Lung (tissue), 12 donors: ENCODE data around the gene ZBED2. TPM values are rescaled to one million over a fixed set of nuclear protein-coding genes. Genes with fewer than 3 reads are reported as not detected.
A peak's percentile ranks its signal among the peaks of the same experiment; 100 is the strongest.
"Not testable (repeated sequence)": the region's sequence is repeated elsewhere in the genome, so short reads cannot be mapped to it uniquely, and the experiment has no call there.

Experiments
- ATAC-seq: fragments of 200-7000 bp; cut with Tn5 transposase; one replicate; pipeline ENCODE4 v1.9.1; 2020; ENCODE audit warnings: moderate number of reproducible peaks; ENCODE audit not compliant: insufficient read depth, low FRiP score
- DNase-seq, 3 donors: peaks; one replicate each; pipeline ENCODE4 v3.0.0-alpha.2; 2013 to 2017
- H3K27ac ChIP-seq, 2 donors: one replicate each; pipeline ENCODE4 v1.5.1; 2013; ENCODE audit warnings: mild to moderate bottlenecking in 2 of 2, moderate library complexity in 2 of 2, control low read depth in 1 of 2, inconsistent platforms in 1 of 2, low read depth in 1 of 2, low read length in 1 of 2
- H3K27me3 ChIP-seq, 3 donors: one replicate each; pipeline ENCODE4 v1.5.1; 2013; ENCODE audit warnings: low read length in 2 of 3; ENCODE audit not compliant: control insufficient read depth in 3 of 3, insufficient read depth in 3 of 3
- H3K36me3 ChIP-seq, 4 donors: one replicate each; pipeline ENCODE4 v1.5.1; 2013; ENCODE audit warnings: low read length in 4 of 4, mild to moderate bottlenecking in 1 of 4, moderate library complexity in 1 of 4; ENCODE audit not compliant: control insufficient read depth in 4 of 4, insufficient read depth in 4 of 4
- H3K4me1 ChIP-seq, 5 donors: one replicate each; pipeline ENCODE4 v1.5.1; 2013; ENCODE audit warnings: low read length in 5 of 5, mild to moderate bottlenecking in 2 of 5, moderate library complexity in 1 of 5; ENCODE audit not compliant: control insufficient read depth in 5 of 5, insufficient read depth in 5 of 5
- H3K4me3 ChIP-seq: one replicate; pipeline ENCODE4 v1.5.1; 2013; ENCODE audit warnings: mild to moderate bottlenecking, control low read depth, moderate library complexity
- H3K9ac ChIP-seq, 2 donors: one replicate each; pipeline ENCODE4 v1.5.1; 2013; ENCODE audit warnings: low read length in 2 of 2, control low read depth in 1 of 2; ENCODE audit not compliant: insufficient read depth in 1 of 2
- H3K9me3 ChIP-seq, 4 donors: one replicate each; pipeline ENCODE4 v1.5.1; 2013; ENCODE audit warnings: low read length in 3 of 4, mild to moderate bottlenecking in 1 of 4, moderate library complexity in 1 of 4; ENCODE audit not compliant: control insufficient read depth in 4 of 4, insufficient read depth in 3 of 4
- CTCF ChIP-seq: IDR thresholded peaks from 2 replicates; pipeline ENCODE4 v1.5.1; 2012; ENCODE audit warnings: mild to moderate bottlenecking; ENCODE audit errors: control extremely low read depth, extremely low read depth
- WGBS, 2 donors: extraction: QIAGEN DNeasy Blood & Tissue Kit; methylation state at CpG; one replicate each; pipeline ENCODE4 v1.1.7; 2013; 5-methylcytosine and 5-hydroxymethylcytosine counted together
- polyA plus RNA-seq, 2 donors: library from polyadenylated mRNA; stranded (reverse); fragments of 200-250 nt; gene quantifications; one replicate each; pipeline ENCODE4 v1.2.1, GENCODE V29; 2013
- total RNA-seq, 2 donors: library from RNA; depleted of rRNA in 1 of 2; stranded (reverse); fragments of >200 nt in 1 of 2; gene quantifications; one replicate each; pipeline ENCODE4 v1.2.1, GENCODE V29; 2014 to 2021
- donor health status: control.
- donor health status: control.
- donor health status: Bipolar disorder and iron deficiency.
- donor health status: healthy.
- donor health status: DM: yes; HTN: yes; CAD: no.

ZBED2 gene
- total and polyA plus RNA-seq, 4 donors = 0.60 to 9.5 (median 5.7) TPM

GRCh38 chr3:111635403-111635802 lies 40.3 kb upstream of the ZBED2 start:
- WGBS, 2 donors = 78 to 82% methylated on average over 2 of the region's 2 CpGs
- H3K36me3 ChIP-seq = no peaks in the 10 kb centered on the region

GRCh38 chr3:111630638-111631037 lies 35.5 kb upstream of the ZBED2 start:
- not testable (repeated sequence) for H3K4me1 ChIP-seq

More at GRCh38 chr3:111635403-111635802, 40.3 kb upstream of the ZBED2 start:
- DNase-seq (no peak), ATAC-seq (no peak)
- H3K27ac ChIP-seq = no peak overlapping the region
- no peak for TF ChIP-seq CTCF
- H3K9me3 ChIP-seq = no peaks in the 10 kb centered on the region
- H3K27me3 ChIP-seq = no peaks in the 10 kb centered on the region
- H3K4me1 ChIP-seq = peaks cover 0 to 7% (median 0%) of the 10 kb centered on the region in 5 donors
- H3K9ac ChIP-seq = no peak overlapping the region
- no peak overlapping the region for H3K4me3 ChIP-seq

GRCh38 chr3:111629018-111629417 lies 33.9 kb upstream of the ZBED2 start:
- H3K9me3 ChIP-seq, H3K4me3 ChIP-seq, H3K27ac ChIP-seq, DNase-seq, ATAC-seq, H3K36me3 ChIP-seq, H3K9ac ChIP-seq, H3K4me1 ChIP-seq, H3K27me3 ChIP-seq: not testable (repeated sequence)
- WGBS, 2 donors = 95 to 96% methylated on average over 1 of the region's 1 CpG

More at GRCh38 chr3:111630638-111631037, 35.5 kb upstream of the ZBED2 start:
- H3K9me3 ChIP-seq, H3K9ac ChIP-seq, ATAC-seq, H3K27ac ChIP-seq, H3K36me3 ChIP-seq, H3K4me3 ChIP-seq, H3K27me3 ChIP-seq, DNase-seq: not testable (repeated sequence)

- no peaks in the 10 kb centered on the region for H3K27me3 ChIP-seq
- 69 to 94% methylated on average over 2 of the region's 2 CpGs for WGBS, 2 donors
- H3K4me1 ChIP-seq = no peaks in the 10 kb centered on the region
- no peak for TF ChIP-seq CTCF
- peaks cover 0 to 2% (median 0%) of the 10 kb centered on the region in 4 donors for H3K9me3 ChIP-seq
- H3K4me3 ChIP-seq = no peak overlapping the region
- H3K9ac ChIP-seq = no peak overlapping the region
- H3K36me3 ChIP-seq = no peaks in the 10 kb centered on the region
- ATAC-seq (no peak), DNase-seq (no peak)
- no peak overlapping the region for H3K27ac ChIP-seq
These were observed 31.9 kb upstream of the ZBED2 start for GRCh38 chr3:111627092-111627491.

GRCh38 chr3:111621535-111621934 lies 26.4 kb upstream of the ZBED2 start:
- TF ChIP-seq CTCF = no peak
- peak in 1 of 3 donors; percentile 6 for DNase-seq
- no peaks in the 10 kb centered on the region for H3K9me3 ChIP-seq
- no peak overlapping the region for H3K27ac ChIP-seq
- H3K4me1 ChIP-seq = no peaks in the 10 kb centered on the region
- H3K4me3 ChIP-seq = no peak overlapping the region
- H3K36me3 ChIP-seq = no peaks in the 10 kb centered on the region
- 71 to 72% methylated on average over 5 of the region's 5 CpGs for WGBS, 2 donors
- H3K9ac ChIP-seq = no peak overlapping the region
- ATAC-seq = no peak
- no peaks in the 10 kb centered on the region for H3K27me3 ChIP-seq
